Ectodermal cell (in vitro differentiated cells): ENCODE measurements around the gene GCC2.
"Not testable (repeated sequence)": the region's sequence is repeated elsewhere in the genome, so short reads cannot be mapped to it uniquely, and the experiment has no call there.

ENCODE experiments used
- H3K27ac ChIP-seq: 2 replicates; pipeline ENCODE4 v1.7.0; 2013; ENCODE audit warnings: mild to moderate bottlenecking, low read depth, low read length; ENCODE audit not compliant: insufficient read depth, poor library complexity, severe bottlenecking
- H3K27me3 ChIP-seq: 2 replicates; pipeline ENCODE4 v1.7.0; 2013; ENCODE audit warnings: mild to moderate bottlenecking, low read length; ENCODE audit not compliant: insufficient read depth, control insufficient read depth, poor library complexity, severe bottlenecking
- H3K36me3 ChIP-seq: one replicate; pipeline ENCODE4 v1.7.0; 2013; ENCODE audit warnings: low read length; ENCODE audit not compliant: control insufficient read depth, insufficient read depth
- H3K4me1 ChIP-seq: one replicate; pipeline ENCODE4 v1.7.0; 2013; ENCODE audit warnings: low read length; ENCODE audit not compliant: control insufficient read depth, insufficient read depth
- H3K4me3 ChIP-seq: 2 replicates; pipeline ENCODE4 v1.7.0; 2013; ENCODE audit warnings: low read depth, low read length, control low read depth; ENCODE audit not compliant: insufficient read depth
- H3K9me3 ChIP-seq: 2 replicates; pipeline ENCODE4 v1.7.0; 2013; ENCODE audit warnings: mild to moderate bottlenecking, low read length, moderate library complexity; ENCODE audit not compliant: control insufficient read depth
- WGBS, 2 experiments: methylation state at CpG; one replicate each; pipeline ENCODE4 v1.1.7; 2013; ENCODE audit warnings: missing lambda C conversion rate in 2 of 2; 5-methylcytosine and 5-hydroxymethylcytosine counted together

Gene GCC2

GRCh38 chr2:108413711-108414095 lies 35.3 kb upstream of the GCC2 start:
- H3K9me3 ChIP-seq: no peaks in the 10 kb centered on the region
- no peak overlapping the region for H3K27ac ChIP-seq
- no peaks in the 10 kb centered on the region for H3K36me3 ChIP-seq
- H3K4me3 ChIP-seq: no peak overlapping the region
- 87 to 100% methylated on average over 1 of the region's 1 CpG for WGBS, 2 experiments
- H3K27me3 ChIP-seq: no peaks in the 10 kb centered on the region
- H3K4me1 ChIP-seq: no peaks in the 10 kb centered on the region

- WGBS, 2 experiments: 98 to 99% methylated on average over 3 of the region's 3 CpGs
- no peak overlapping the region for H3K27ac ChIP-seq
- no peaks in the 10 kb centered on the region for H3K27me3 ChIP-seq
These were observed 34.6 kb upstream of the GCC2 start for GRCh38 chr2:108414256-108414876.

GRCh38 chr2:108414945-108415344 lies 34.1 kb upstream of the GCC2 start:
- Histone ChIP-seq H3K4me3 (no peak overlapping the region), H3K27ac (no peak overlapping the region)

More at GRCh38 chr2:108414256-108414876, 34.6 kb upstream of the GCC2 start:
- Histone ChIP-seq H3K4me1 (no peaks in the 10 kb centered on the region), H3K9me3 (no peaks in the 10 kb centered on the region), H3K4me3 (no peak overlapping the region), H3K36me3 (no peaks in the 10 kb centered on the region)

GRCh38 chr2:108417254-108417653 lies 31.8 kb upstream of the GCC2 start:
- 84% methylated on average over 2 of the region's 2 CpGs for WGBS, 2 experiments
- Histone ChIP-seq H3K9me3 (no peaks in the 10 kb centered on the region), H3K4me1 (no peaks in the 10 kb centered on the region), H3K36me3 (no peaks in the 10 kb centered on the region), H3K27me3 (no peaks in the 10 kb centered on the region), H3K27ac (no peak overlapping the region), H3K4me3 (no peak overlapping the region)

More at GRCh38 chr2:108414945-108415344, 34.1 kb upstream of the GCC2 start:
- 93% methylated on average over 1 of the region's 2 CpGs; no CpG with 5 or more reads in 1 of the 2 experiments for WGBS, 2 experiments
- no peaks in the 10 kb centered on the region for H3K36me3 ChIP-seq
- no peaks in the 10 kb centered on the region for H3K27me3 ChIP-seq
- no peaks in the 10 kb centered on the region for H3K9me3 ChIP-seq
- no peaks in the 10 kb centered on the region for H3K4me1 ChIP-seq

- H3K9me3 ChIP-seq: no peaks in the 10 kb centered on the region
- H3K4me1 ChIP-seq: no peaks in the 10 kb centered on the region
- H3K27ac ChIP-seq: no peak overlapping the region
- 89 to 91% methylated on average over 4 of the region's 4 CpGs for WGBS, 2 experiments
- no peaks in the 10 kb centered on the region for H3K36me3 ChIP-seq
- no peaks in the 10 kb centered on the region for H3K27me3 ChIP-seq
- no peak overlapping the region for H3K4me3 ChIP-seq
These were observed 30.6 kb upstream of the GCC2 start for GRCh38 chr2:108418416-108418815.

- H3K4me1 ChIP-seq: no peaks in the 10 kb centered on the region
- no peaks in the 10 kb centered on the region for H3K27me3 ChIP-seq
- H3K36me3 ChIP-seq: no peaks in the 10 kb centered on the region
- 93 to 97% methylated on average over 1 of the region's 1 CpG for WGBS, 2 experiments
- no peak overlapping the region for H3K4me3 ChIP-seq
- H3K27ac ChIP-seq: no peak overlapping the region
- no peaks in the 10 kb centered on the region for H3K9me3 ChIP-seq
These were observed 25.9 kb upstream of the GCC2 start for GRCh38 chr2:108423067-108423466.

- H3K27ac ChIP-seq: no peak overlapping the region
- H3K9me3 ChIP-seq: no peaks in the 10 kb centered on the region
- H3K4me3 ChIP-seq: no peak overlapping the region
- H3K36me3 ChIP-seq: no peaks in the 10 kb centered on the region
- H3K27me3 ChIP-seq: no peaks in the 10 kb centered on the region
- no peaks in the 10 kb centered on the region for H3K4me1 ChIP-seq
- WGBS, 2 experiments: 93 to 96% methylated on average over 8 of the region's 8 CpGs
These were observed 25.3 kb upstream of the GCC2 start for GRCh38 chr2:108423502-108424251.

GRCh38 chr2:108428286-108429009 lies 20.6 kb upstream of the GCC2 start:
- no peak overlapping the region for H3K27ac ChIP-seq
- H3K4me1 ChIP-seq: no peaks in the 10 kb centered on the region
- 96 to 100% methylated on average over 2 of the region's 2 CpGs for WGBS, 2 experiments
- no peaks in the 10 kb centered on the region for H3K36me3 ChIP-seq
- H3K27me3 ChIP-seq: no peaks in the 10 kb centered on the region
- no peak overlapping the region for H3K4me3 ChIP-seq
- no peaks in the 10 kb centered on the region for H3K9me3 ChIP-seq

GRCh38 chr2:108435578-108435977 lies 13.4 kb upstream of the GCC2 start:
- 100% methylated on average over 1 of the region's 1 CpG for whole genome bisulfite sequencing, 2 experiments
- H3K27me3 ChIP-seq, H3K36me3 ChIP-seq, H3K27ac ChIP-seq, H3K4me1 ChIP-seq, H3K4me3 ChIP-seq, H3K9me3 ChIP-seq: not testable (repeated sequence)

- H3K9me3 ChIP-seq: no peaks in the 10 kb centered on the region
- H3K27ac ChIP-seq: no peak overlapping the region
- H3K4me3 ChIP-seq: no peak overlapping the region
- WGBS, 2 experiments: 37 to 54% methylated on average over 1 of the region's 1 CpG
- no peaks in the 10 kb centered on the region for H3K36me3 ChIP-seq
- no peaks in the 10 kb centered on the region for H3K4me1 ChIP-seq
- no peaks in the 10 kb centered on the region for H3K27me3 ChIP-seq
These were observed 12.0 kb upstream of the GCC2 start for GRCh38 chr2:108436976-108437375.
